Breast epithelium (tissue), 4 donors: Measurements from ENCODE around the gene MS4A3. TPM values are rescaled to one million over a fixed set of nuclear protein-coding genes. Genes with fewer than 3 reads are reported as not detected.

Experiments
- DNase-seq, 2 donors: peaks; one replicate each; pipeline ENCODE4 v3.0.0-alpha.2; 2019; ENCODE audit warnings: low spot score in 2 of 2
- H3K27ac ChIP-seq, 2 donors: fragments of 200-600 bp; sonication (generic) in 1 of 2; one replicate each; pipeline ENCODE4 v1.5.1; 2016 to 2019; ENCODE audit warnings: mild to moderate bottlenecking in 1 of 2
- H3K27me3 ChIP-seq, 2 donors: fragments of 200-600 bp; sonication (generic) in 1 of 2; one replicate each; pipeline versions ENCODE4 v1.5.1 to v1.6.0; 2017 to 2019; ENCODE audit warnings: control low read depth in 1 of 2, mild to moderate bottlenecking in 1 of 2
- H3K36me3 ChIP-seq: fragments of 200-600 bp; one replicate; pipeline ENCODE4 v1.5.1; 2019
- H3K4me1 ChIP-seq, 2 donors: fragments of 200-600 bp; sonication (generic); one replicate each; pipeline ENCODE4 v1.5.1; 2016 to 2019; ENCODE audit warnings: control low read depth in 1 of 2
- H3K4me3 ChIP-seq, 3 donors: fragments of 200-600 bp; sonication (generic); 1 replicate in 2 of 3; 2 replicates in 1 of 3; pipeline ENCODE4 v1.5.1; 2016 to 2019; ENCODE audit warnings: mild to moderate bottlenecking in 3 of 3, moderate library complexity in 2 of 3
- H3K9me3 ChIP-seq, 2 donors: fragments of 200-600 bp; sonication (generic) in 1 of 2; one replicate each; pipeline ENCODE4 v1.5.1; 2016 to 2019; ENCODE audit warnings: control low read depth in 1 of 2
- CTCF ChIP-seq, 3 donors: fragments of 450-650 bp; IDR thresholded peaks; one replicate each; pipeline ENCODE4 v1.5.1; 2016 to 2017; ENCODE audit warnings: antibody characterized with exemption in 3 of 3, mild to moderate bottlenecking in 3 of 3, moderate library complexity in 3 of 3
- POLR2A ChIP-seq: fragments of 450-650 bp; IDR thresholded peaks from one replicate; pipeline ENCODE4 v1.6.1; 2016; ENCODE audit warnings: antibody characterized with exemption, mild to moderate bottlenecking, moderate library complexity
- POLR2AphosphoS5 ChIP-seq, 3 donors: sonication (generic); formaldehyde crosslinking; IDR thresholded peaks; one replicate each; pipeline ENCODE4 v1.6.1; 2017; ENCODE audit warnings: antibody characterized with exemption in 3 of 3
- intact Hi-C: fragments of 100-400 bp; cut with DNase I; formaldehyde crosslinking; loops from one replicate; pipeline ENCODE4 v1.15.1; 2023; ENCODE audit warnings: low total_unique reads
- total RNA-seq, 3 donors: library from RNA; depleted of rRNA; stranded (reverse); fragments of >200 nt; gene quantifications; one replicate each; pipeline ENCODE4 v1.1.0, GENCODE V29; 2016

The MS4A3 gene
- total RNA-seq, 3 donors from 2014 or later = not detected

GRCh38 chr11:60116996-60117790 lies 60.7 kb downstream of the MS4A3 start:
- DNase-seq = no peak
- intact Hi-C loops = no loop called here
- Histone ChIP-seq H3K27me3 (no peaks in the 10 kb centered on the region), H3K9me3 (no peaks in the 10 kb centered on the region), H3K27ac (no peak overlapping the region), H3K4me3 (no peak overlapping the region), H3K4me1 (no peaks in the 10 kb centered on the region), H3K36me3 (no peaks in the 10 kb centered on the region)
- TF ChIP-seq CTCF (IDR thresholded peaks at IDR 0.05) (no peak), POLR2A (no peak), POLR2AphosphoS5 (IDR thresholded peaks at IDR 0.05) (no peak)

- no peak for DNase-seq
- Histone ChIP-seq H3K4me1 (no peaks in the 10 kb centered on the region), H3K36me3 (no peaks in the 10 kb centered on the region), H3K9me3 (no peaks in the 10 kb centered on the region), H3K27me3 (no peaks in the 10 kb centered on the region), H3K27ac (no peak overlapping the region), H3K4me3 (no peak overlapping the region)
- no peak for TF ChIP-seq POLR2AphosphoS5 (IDR thresholded peaks at IDR 0.05)
- no peak for TF ChIP-seq CTCF (IDR thresholded peaks at IDR 0.05)
- TF ChIP-seq POLR2A = no peak
- intact Hi-C loops = no loop called here
Observed at GRCh38 chr11:60118338-60118737, 61.9 kb downstream of the MS4A3 start.

GRCh38 chr11:60119710-60120109 lies 63.2 kb downstream of the MS4A3 start:
- Histone ChIP-seq H3K27ac (no peak overlapping the region), H3K4me3 (no peak overlapping the region), H3K36me3 (no peaks in the 10 kb centered on the region), H3K4me1 (no peaks in the 10 kb centered on the region), H3K9me3 (no peaks in the 10 kb centered on the region), H3K27me3 (no peaks in the 10 kb centered on the region)
- intact Hi-C loops = no loop called here
- TF ChIP-seq CTCF (IDR thresholded peaks at IDR 0.05) (no peak), POLR2AphosphoS5 (IDR thresholded peaks at IDR 0.05) (no peak), POLR2A (no peak)
- DNase-seq = no peak

Other genes with a start within 250 kb of the MS4A3 start
- 10 to 100 TPM; 36.3 to 41.4 (median 37.4) TPM for gene MRPL16, start 245.9 kb upstream of the MS4A3 start, total RNA-seq
- gene CBLIF, start 211.2 kb upstream of the MS4A3 start, total RNA-seq = not detected
- gene TCN1, start 190.2 kb upstream of the MS4A3 start, total RNA-seq = 100 to 1,000 TPM in 1 of 3 donors, 10 to 100 TPM in 1, not detected in 1; 45.6 to 112 TPM
- gene OOSP3, start 177.9 kb upstream of the MS4A3 start, total RNA-seq = not detected
- gene OOSP1, start 118.2 kb upstream of the MS4A3 start, total RNA-seq = not detected
- gene OOSP4A, start 92.6 kb upstream of the MS4A3 start, total RNA-seq = not detected
- gene OOSP4B, start 39.5 kb upstream of the MS4A3 start, total RNA-seq = not detected
- gene OOSP2, start 16.3 kb upstream of the MS4A3 start, total RNA-seq = not detected
- gene MS4A2, start 32.0 kb downstream of the MS4A3 start, total RNA-seq = 1 to 10 TPM in 1 of 3 donors, under 1 TPM in 2; 0.66 to 7.8 (median 0.73) TPM
- gene MS4A6A, start 126.4 kb downstream of the MS4A3 start, total RNA-seq = 100 to 1,000 TPM in 1 of 3 donors, 10 to 100 TPM in 2; 35.1 to 341 (median 68.9) TPM
- gene MS4A4E, start 186.5 kb downstream of the MS4A3 start, total RNA-seq = 10 to 100 TPM in 1 of 3 donors, 1 to 10 TPM in 1, under 1 TPM in 1; 0.66 to 14.9 (median 1.5) TPM
- 100 to 1,000 TPM in 1 of 3 donors, 10 to 100 TPM in 1, 1 to 10 TPM in 1; 9.8 to 174 (median 24.6) TPM for gene MS4A4A, start 224.0 kb downstream of the MS4A3 start, total RNA-seq